AG09319 (cell line): ENCODE data around the gene TSPAN32.

ENCODE experiments used
- DNase-seq: peaks from one replicate; pipeline ENCODE4 v3.0.0-alpha.2; 2010; ENCODE audit warnings: low read depth; ENCODE audit errors: extremely low read depth
- CTCF ChIP-seq: IDR thresholded peaks from 2 replicates; pipeline ENCODE4 v1.5.1; 2011; ENCODE audit warnings: low read depth, mild to moderate bottlenecking, inconsistent platforms, low read length, moderate library complexity

Gene TSPAN32

GRCh38 chr11:2325123-2325522 lies 23.3 kb downstream of the TSPAN32 start:
- no peak for TF ChIP-seq CTCF

DNA sequence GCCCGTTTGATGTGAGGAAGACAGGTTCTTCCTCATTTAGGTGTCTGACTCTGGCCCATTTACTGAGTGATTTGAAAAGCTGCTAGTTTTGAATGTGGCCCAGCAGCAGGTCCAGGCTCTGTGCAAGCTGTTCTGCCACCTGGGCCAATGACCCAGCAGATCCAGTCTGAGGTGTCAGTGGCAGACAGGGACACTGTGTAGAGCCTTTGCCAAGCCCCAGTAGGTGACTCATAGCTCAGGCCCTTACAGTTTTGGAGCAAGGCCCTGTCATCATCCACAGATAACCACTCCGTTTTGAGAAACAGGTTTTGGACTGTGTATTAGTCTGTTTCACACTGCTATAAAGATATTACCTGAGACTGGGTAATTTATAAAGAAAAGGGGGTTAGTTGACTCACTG lies 23.9 kb downstream of the TSPAN32 start:
- no peak for TF ChIP-seq CTCF
- DNase-seq: no peak

More at GRCh38 chr11:2325123-2325522, 23.3 kb downstream of the TSPAN32 start:
- no peak for DNase-seq

GRCh38 chr11:2327032-2327431 lies 25.2 kb downstream of the TSPAN32 start:
- TF ChIP-seq CTCF: no peak
- no peak for DNase-seq

DNA sequence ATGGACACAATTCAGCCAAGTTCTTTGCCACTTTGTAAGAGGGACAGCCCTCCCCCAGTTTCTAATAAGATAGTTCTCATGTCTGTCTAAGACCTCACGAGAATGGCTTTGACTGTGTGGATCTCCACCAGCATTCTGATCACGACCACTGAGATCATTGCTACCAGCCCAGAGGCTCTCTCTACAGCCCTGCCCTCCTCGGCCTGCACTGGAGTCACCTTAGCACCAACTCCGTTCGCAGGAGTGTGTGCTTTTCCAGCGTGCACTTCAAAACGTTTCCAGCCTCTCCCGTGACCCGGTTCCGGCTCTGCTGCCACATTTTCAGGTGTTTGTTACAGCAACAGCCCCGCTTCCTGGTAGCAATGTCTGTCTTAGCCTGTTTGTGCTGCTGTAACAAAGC lies 26.2 kb downstream of the TSPAN32 start:
- no peak for TF ChIP-seq CTCF
- DNase-seq: no peak

DNA sequence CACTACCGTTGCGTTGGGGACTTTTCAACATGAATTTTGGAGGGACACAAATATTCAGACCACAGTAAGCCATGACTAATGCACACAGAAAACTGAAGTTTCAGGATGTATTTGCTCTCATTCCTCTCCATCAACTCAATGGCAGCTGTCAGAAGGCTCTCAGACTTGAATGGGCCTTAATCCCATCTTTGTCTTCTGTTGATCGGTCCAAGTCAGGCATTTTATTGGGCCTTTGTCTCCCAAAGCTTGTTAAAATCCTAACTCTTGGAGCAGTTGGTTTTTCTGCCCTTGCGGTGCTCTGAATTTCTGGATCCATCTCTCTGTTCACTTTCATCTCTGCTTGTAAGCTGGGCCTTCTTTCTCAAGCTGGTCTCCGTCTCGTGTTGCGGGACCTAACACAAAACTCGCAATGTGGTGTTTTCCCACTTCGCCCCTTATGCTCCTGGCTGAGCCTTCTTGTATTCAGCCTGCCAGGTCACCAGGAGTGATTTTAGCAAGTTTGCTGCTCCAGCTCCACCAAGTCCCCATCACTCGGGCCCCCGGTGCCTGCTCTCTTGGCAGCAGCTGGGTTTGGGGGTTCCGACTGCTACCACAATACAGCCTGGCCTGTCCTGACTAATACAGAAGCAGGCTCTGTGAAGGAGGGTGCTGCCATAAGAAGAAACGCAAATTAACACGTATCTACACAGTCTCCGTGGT lies 27.0 kb downstream of the TSPAN32 start:
- no peak for TF ChIP-seq CTCF

GRCh38 chr11:2329551-2329950 lies 27.7 kb downstream of the TSPAN32 start:
- TF ChIP-seq CTCF: no peak
- DNase-seq: no peak

More for the DNA sequence above, 27.0 kb downstream of the TSPAN32 start:
- no peak for DNase-seq

GRCh38 chr11:2330696-2331095 lies 28.9 kb downstream of the TSPAN32 start:
- TF ChIP-seq CTCF: no peak
- DNase-seq: no peak
